HL-60/S4 treated with phorbol 12-myristate 13-acetate at 8.2 ng/mL for 4 days and 3 days (cell line): ENCODE data around the gene SORBS2.

Source experiments
- in situ Hi-C: fragments of 300-500 bp; cut with MboI; formaldehyde crosslinking; loops from 2 replicates; pipeline ENCODE4 v1.15.0; 2022; ENCODE audit warnings: low sequenced_read_pairs

Gene SORBS2

GRCh38 chr4:185648631-185649030 lies 163.4 kb downstream of the SORBS2 start:
- in situ Hi-C loops, result no loop called here

- in situ Hi-C loops, result no loop called here
Observed at GRCh38 chr4:185645403-185645802, 166.6 kb downstream of the SORBS2 start.

- in situ Hi-C loops, result no loop called here
Observed at GRCh38 chr4:185644408-185644807, 167.6 kb downstream of the SORBS2 start.

GRCh38 chr4:185642907-185643306 lies 169.1 kb downstream of the SORBS2 start:
- in situ Hi-C loops, result no loop called here

GRCh38 chr4:185640811-185641675 lies 171.0 kb downstream of the SORBS2 start:
- in situ Hi-C loops, result no loop called here

GRCh38 chr4:185638548-185639301 lies 173.3 kb downstream of the SORBS2 start:
- in situ Hi-C loops, result no loop called here

GRCh38 chr4:185638093-185638492 lies 173.9 kb downstream of the SORBS2 start:
- in situ Hi-C loops, result no loop called here

- in situ Hi-C loops, result no loop called here
Observed at GRCh38 chr4:185637163-185637875, 174.7 kb downstream of the SORBS2 start.

- in situ Hi-C loops, result no loop called here
Observed at GRCh38 chr4:185634066-185634652, 177.8 kb downstream of the SORBS2 start.

GRCh38 chr4:185626798-185627197 lies 185.2 kb downstream of the SORBS2 start:
- in situ Hi-C loops, result no loop called here

- in situ Hi-C loops, result no loop called here
Observed at GRCh38 chr4:185625503-185625902, 186.5 kb downstream of the SORBS2 start.

GRCh38 chr4:185624259-185624589 lies 187.8 kb downstream of the SORBS2 start:
- in situ Hi-C loops, result no loop called here

GRCh38 chr4:185623444-185624258 lies 188.3 kb downstream of the SORBS2 start:
- in situ Hi-C loops, result no loop called here

GRCh38 chr4:185608185-185608584 lies 203.8 kb downstream of the SORBS2 start:
- in situ Hi-C loops, result no loop called here

GRCh38 chr4:185602397-185602796 lies 209.6 kb downstream of the SORBS2 start:
- in situ Hi-C loops, result no loop called here

- in situ Hi-C loops, result no loop called here
Observed at GRCh38 chr4:185600801-185601434, 211.1 kb downstream of the SORBS2 start.

- in situ Hi-C loops, result no loop called here
Observed at GRCh38 chr4:185599553-185600243, 212.3 kb downstream of the SORBS2 start.

GRCh38 chr4:185598846-185599552 lies 213.0 kb downstream of the SORBS2 start:
- in situ Hi-C loops, result no loop called here
